ENCODE results near the gene DELE1.

DNA sequence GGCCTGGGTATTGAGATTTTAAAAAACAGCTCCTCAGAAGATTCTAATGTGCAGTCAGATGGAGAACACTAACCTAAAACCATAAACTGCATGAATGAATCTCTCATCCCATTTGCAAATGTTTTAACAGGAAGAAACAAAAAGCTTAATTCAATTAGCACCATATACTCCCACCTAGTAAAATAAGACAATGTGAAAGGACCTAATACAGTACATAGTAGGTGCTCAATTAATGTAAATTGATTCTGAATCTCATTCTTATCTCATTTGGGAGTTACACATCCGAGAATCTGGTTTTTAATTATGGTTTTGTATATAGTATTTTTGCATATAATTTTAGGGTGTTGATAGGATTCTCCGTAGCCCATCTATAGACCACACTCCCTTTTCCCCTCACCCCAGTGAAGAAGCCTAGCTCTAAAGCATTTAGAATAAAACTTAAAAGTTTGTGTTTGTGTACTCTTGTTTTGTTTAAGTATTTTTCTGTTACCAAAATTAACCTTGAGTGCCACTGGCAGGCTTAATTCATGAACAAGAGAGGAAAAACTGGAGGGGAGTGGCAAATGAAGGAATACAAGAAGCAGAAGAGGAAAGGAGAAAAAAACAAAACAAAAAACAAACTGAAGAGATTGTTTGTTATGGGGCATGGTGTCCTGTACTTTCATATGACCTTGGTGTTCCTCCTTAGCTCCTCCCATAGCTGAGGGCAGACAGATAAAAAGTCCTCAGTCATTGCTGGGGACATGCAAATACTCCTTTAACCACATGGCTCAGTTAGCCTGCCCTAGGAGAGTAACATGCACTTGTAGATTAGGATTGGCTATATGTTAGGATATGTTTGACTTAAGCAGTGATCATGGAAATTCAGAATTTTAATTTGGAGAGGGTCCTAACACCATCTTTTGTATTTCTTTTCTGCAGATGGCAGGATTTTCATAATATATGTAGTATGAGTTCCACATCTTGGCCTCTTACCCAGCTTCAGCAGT is 46.4 kb downstream of the DELE1 start:
- TF ChIP-seq, protein P1, sequence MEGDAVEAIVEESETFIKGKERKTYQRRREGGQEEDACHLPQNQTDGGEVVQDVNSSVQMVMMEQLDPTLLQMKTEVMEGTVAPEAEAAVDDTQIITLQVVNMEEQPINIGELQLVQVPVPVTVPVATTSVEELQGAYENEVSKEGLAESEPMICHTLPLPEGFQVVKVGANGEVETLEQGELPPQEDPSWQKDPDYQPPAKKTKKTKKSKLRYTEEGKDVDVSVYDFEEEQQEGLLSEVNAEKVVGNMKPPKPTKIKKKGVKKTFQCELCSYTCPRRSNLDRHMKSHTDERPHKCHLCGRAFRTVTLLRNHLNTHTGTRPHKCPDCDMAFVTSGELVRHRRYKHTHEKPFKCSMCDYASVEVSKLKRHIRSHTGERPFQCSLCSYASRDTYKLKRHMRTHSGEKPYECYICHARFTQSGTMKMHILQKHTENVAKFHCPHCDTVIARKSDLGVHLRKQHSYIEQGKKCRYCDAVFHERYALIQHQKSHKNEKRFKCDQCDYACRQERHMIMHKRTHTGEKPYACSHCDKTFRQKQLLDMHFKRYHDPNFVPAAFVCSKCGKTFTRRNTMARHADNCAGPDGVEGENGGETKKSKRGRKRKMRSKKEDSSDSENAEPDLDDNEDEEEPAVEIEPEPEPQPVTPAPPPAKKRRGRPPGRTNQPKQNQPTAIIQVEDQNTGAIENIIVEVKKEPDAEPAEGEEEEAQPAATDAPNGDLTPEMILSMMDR (conservative IDR thresholded peaks at IDR 0.05; ENCODE audit: low read length) = no peak
- no peak for TF ChIP-seq EZH2phosphoT487 (IDR thresholded peaks at IDR 0.05; ENCODE audit: borderline replicate concordance)
